H1 (cell line): Measurements from ENCODE around the gene DUSP23. TPM values are rescaled to one million over a fixed set of nuclear protein-coding genes. Genes with fewer than 3 reads are reported as not detected.

ENCODE experiments used
- CTCF ChIA-PET: fragments of 300-600 bp; sonication (Branson Sonifier 250); formaldehyde crosslinking; loops from one replicate; lab custom pipeline; 2021; ENCODE audit not compliant: partially characterized antibody; lab: Charles Lee
- POLR2A ChIA-PET: fragments of 300-600 bp; sonication (Branson Sonifier 250); formaldehyde crosslinking; loops from one replicate; lab custom pipeline; 2021; ENCODE audit warnings: inconsistent platforms; ENCODE audit not compliant: partially characterized antibody; lab: Charles Lee
- DNase-seq, 2 experiments: peaks; one replicate each; pipeline versions ENCODE4 v3.0.0 to v3.0.0-alpha.2; 2010 to 2022; ENCODE audit warnings: low spot score in 2 of 2, low read depth in 1 of 2, mixed read lengths in 1 of 2
- FAIRE-seq: peaks from 2 replicates; lab custom pipeline; 2011; peaks lifted over from hg19 to GRCh38; lab: Jason Lieb, UNC
- H2AFZ ChIP-seq: 2 replicates; pipeline ENCODE4 v1.8.1; 2012; ENCODE audit warnings: low read length, inconsistent platforms
- H2AK5ac ChIP-seq: 2 replicates; pipeline ENCODE4 v1.6.1; 2013; ENCODE audit warnings: low read depth, low read length
- H2BK120ac ChIP-seq: replicated peaks from 2 replicates; pipeline ENCODE3; 2013; ENCODE audit warnings: low read depth, low read length, inconsistent platforms
- H2BK12ac ChIP-seq: 2 replicates; pipeline ENCODE4 v1.6.1; 2013; ENCODE audit warnings: low read depth, low read length
- H2BK15ac ChIP-seq: 2 replicates; pipeline ENCODE4 v1.6.1; 2013; ENCODE audit warnings: low read length
- H2BK20ac ChIP-seq: 2 replicates; pipeline ENCODE4 v1.6.1; 2013; ENCODE audit warnings: low read length
- H2BK5ac ChIP-seq: 2 replicates; pipeline ENCODE4 v1.6.1; 2013; ENCODE audit warnings: low read depth, low read length
- H3K14ac ChIP-seq: 2 replicates; pipeline ENCODE4 v1.6.1; 2013; ENCODE audit warnings: inconsistent platforms; ENCODE audit not compliant: insufficient read length
- H3K18ac ChIP-seq: 2 replicates; pipeline ENCODE4 v1.6.1; 2013; ENCODE audit warnings: low read length; ENCODE audit errors: extremely low read depth
- H3K23ac ChIP-seq: 2 replicates; pipeline ENCODE4 v1.6.1; 2013; ENCODE audit warnings: inconsistent platforms; ENCODE audit not compliant: insufficient read length
- H3K23me2 ChIP-seq: 2 replicates; pipeline ENCODE4 v1.6.1; 2013; ENCODE audit warnings: low read depth, low read length
- H3K27ac ChIP-seq: 2 replicates; pipeline ENCODE4 v1.6.1; 2011; ENCODE audit warnings: low read depth, low read length, inconsistent platforms
- H3K27me3 ChIP-seq, 4 experiments: replicated peaks in 1 of 4; 1 replicate in 1 of 4; 2 replicates in 3 of 4; pipeline versions ENCODE4 v1.6.1 to v1.8.1; 2011 to 2013; ENCODE audit warnings: low read length in 3 of 4, mild to moderate bottlenecking in 3 of 4, inconsistent platforms in 2 of 4, mixed read lengths in 2 of 4, moderate library complexity in 1 of 4; ENCODE audit not compliant: control insufficient read depth in 3 of 4, insufficient read depth in 3 of 4; ENCODE audit errors: extremely low read depth in 1 of 4
- H3K36me3 ChIP-seq, 4 experiments: 2 replicates each; pipeline versions ENCODE4 v1.6.1 to v1.8.1; 2011 to 2013; ENCODE audit warnings: mild to moderate bottlenecking in 4 of 4, low read length in 3 of 4, moderate library complexity in 2 of 4, control low read depth in 1 of 4, inconsistent platforms in 1 of 4; ENCODE audit not compliant: insufficient read depth in 4 of 4, control insufficient read depth in 2 of 4
- H3K4ac ChIP-seq: replicated peaks from 2 replicates; pipeline ENCODE3; 2013; ENCODE audit warnings: low read length, low read depth, mixed read lengths, inconsistent platforms; ENCODE audit not compliant: insufficient read length
- H3K4me1 ChIP-seq, 4 experiments: replicated peaks in 1 of 4; 1 replicate in 1 of 4; 2 replicates in 3 of 4; pipeline versions ENCODE4 v1.6.1 to v1.8.1; 2011 to 2013; ENCODE audit warnings: low read length in 3 of 4, inconsistent platforms in 2 of 4, mixed read lengths in 1 of 4; ENCODE audit not compliant: insufficient read depth in 4 of 4, control insufficient read depth in 3 of 4
- H3K4me2 ChIP-seq, 2 experiments: 2 replicates each; pipeline versions ENCODE4 v1.6.1 to v1.8.1; 2011 to 2013; ENCODE audit warnings: low read depth in 2 of 2, low read length in 2 of 2, control low read depth in 1 of 2, inconsistent platforms in 1 of 2, mild to moderate bottlenecking in 1 of 2; ENCODE audit not compliant: insufficient read depth in 1 of 2
- H3K4me3 ChIP-seq, 4 experiments: fragments of 200-600, 300-600 bp in 1 of 4; sonication (generic), shearing (Covaris generic), sonication (Bioruptor Twin) in 1 of 4; 2 replicates each; pipeline versions ENCODE4 v1.5.1 to v1.8.1; 2011 to 2016; ENCODE audit warnings: low read length in 4 of 4, low read depth in 3 of 4, control low read depth in 2 of 4, inconsistent platforms in 2 of 4, mild to moderate bottlenecking in 2 of 4, mixed read lengths in 1 of 4, moderate library complexity in 1 of 4; ENCODE audit not compliant: insufficient read depth in 2 of 4; ENCODE audit errors: extremely low read depth in 1 of 4
- H3K56ac ChIP-seq: replicated peaks from 2 replicates; pipeline ENCODE3; 2013; ENCODE audit warnings: low read depth, mild to moderate bottlenecking, mixed read lengths, low read length, inconsistent platforms; ENCODE audit not compliant: insufficient read length
- H3K79me1 ChIP-seq: 2 replicates; pipeline ENCODE4 v1.6.1; 2013; ENCODE audit warnings: low read depth, low read length, control low read depth
- H3K79me2 ChIP-seq, 2 experiments: 2 replicates each; pipeline versions ENCODE4 v1.6.1 to v1.8.1; 2012 to 2013; ENCODE audit warnings: low read length in 2 of 2, mild to moderate bottlenecking in 2 of 2, inconsistent platforms in 1 of 2; ENCODE audit not compliant: insufficient read depth in 2 of 2, control insufficient read depth in 1 of 2
- H3K9ac ChIP-seq, 4 experiments: replicated peaks in 1 of 4; 1 replicate in 1 of 4; 2 replicates in 3 of 4; pipeline versions ENCODE4 v1.6.1 to v1.8.1; 2011 to 2013; ENCODE audit warnings: low read depth in 3 of 4, low read length in 3 of 4, control low read depth in 2 of 4, mild to moderate bottlenecking in 2 of 4, moderate library complexity in 2 of 4, inconsistent platforms in 1 of 4; ENCODE audit errors: extremely low read depth in 1 of 4
- H3K9me3 ChIP-seq, 2 experiments: 2 replicates each; pipeline versions ENCODE4 v1.6.1 to v1.8.1; 2012 to 2013; ENCODE audit warnings: mild to moderate bottlenecking in 2 of 2, moderate library complexity in 2 of 2, control low read depth in 1 of 2, inconsistent platforms in 1 of 2, low read depth in 1 of 2, low read length in 1 of 2, mixed read lengths in 1 of 2; ENCODE audit not compliant: insufficient read depth in 2 of 2
- H4K20me1 ChIP-seq, 2 experiments: replicated peaks in 1 of 2; 2 replicates each; pipeline versions ENCODE3 to v1.8.1; 2011 to 2013; ENCODE audit warnings: inconsistent platforms in 2 of 2, low read length in 2 of 2, mild to moderate bottlenecking in 1 of 2; ENCODE audit not compliant: insufficient read depth in 2 of 2, control insufficient read depth in 1 of 2
- H4K5ac ChIP-seq: 2 replicates; pipeline ENCODE4 v1.6.1; 2013; ENCODE audit warnings: low read length, low read depth, mixed read lengths, inconsistent platforms; ENCODE audit not compliant: insufficient read length
- H4K8ac ChIP-seq: 2 replicates; pipeline ENCODE4 v1.8.0; 2013; ENCODE audit warnings: mild to moderate bottlenecking, moderate library complexity, low read length, inconsistent platforms; ENCODE audit not compliant: insufficient read depth; ENCODE audit errors: extremely low read depth
- H4K91ac ChIP-seq: replicated peaks from 2 replicates; pipeline ENCODE3; 2013; ENCODE audit warnings: low read length, mixed read lengths, inconsistent platforms; ENCODE audit not compliant: insufficient read length
- CREB1 ChIP-seq: IDR thresholded peaks from 2 replicates; pipeline ENCODE4 v1.6.1; 2012; ENCODE audit warnings: inconsistent platforms
- EGR1 ChIP-seq: IDR thresholded peaks from 2 replicates; pipeline ENCODE4 v1.6.1; 2011; ENCODE audit warnings: low read depth, low read length, borderline replicate concordance
- HDAC2 ChIP-seq, 2 experiments: fragments of 300-600 bp in 1 of 2; sonication (generic) in 1 of 2; IDR thresholded peaks; 2 replicates each; pipeline ENCODE4 v1.6.1; 2011 to 2012; ENCODE audit warnings: low read depth in 2 of 2, low read length in 2 of 2, mild to moderate bottlenecking in 2 of 2, moderate library complexity in 2 of 2, borderline replicate concordance in 1 of 2, inconsistent platforms in 1 of 2
- HDAC6 ChIP-seq: IDR thresholded peaks from one replicate; pipeline ENCODE4 v1.7.1; 2012; ENCODE audit warnings: low read depth, mild to moderate bottlenecking, inconsistent platforms, low read length, moderate library complexity
- JUND ChIP-seq: IDR thresholded peaks from 2 replicates; pipeline ENCODE4 v1.6.1; 2011; ENCODE audit warnings: mild to moderate bottlenecking, improper control_type of control experiment, low read length
- KDM1A ChIP-seq: fragments of 200-600, 300-600 bp; sonication (generic); IDR thresholded peaks from 2 replicates; pipeline ENCODE4 v1.7.1; 2016; ENCODE audit warnings: mild to moderate bottlenecking, low read length, borderline replicate concordance
- KDM5A ChIP-seq: fragments of 200-600 bp; IDR thresholded peaks from 2 replicates; pipeline ENCODE4 v1.7.1; 2012; ENCODE audit warnings: mild to moderate bottlenecking, low read length, inconsistent platforms, mixed read lengths
- MAFK ChIP-seq: IDR thresholded peaks from 2 replicates; pipeline ENCODE4 v1.6.1; 2012; ENCODE audit warnings: low read depth, mild to moderate bottlenecking, improper control_type of control experiment, low read length
- POLR2AphosphoS5 ChIP-seq: IDR thresholded peaks from 2 replicates; pipeline ENCODE4 v1.6.1; 2011; ENCODE audit warnings: low read depth, low read length
- SP4 ChIP-seq: IDR thresholded peaks from 2 replicates; pipeline ENCODE4 v1.6.1; 2012; ENCODE audit warnings: low read length, inconsistent platforms
- TCF12 ChIP-seq: IDR thresholded peaks from 2 replicates; pipeline ENCODE4 v1.6.1; 2011; ENCODE audit warnings: low read depth, mild to moderate bottlenecking, low read length
- YY1 ChIP-seq: IDR thresholded peaks from 2 replicates; pipeline ENCODE4 v1.6.1; 2011; ENCODE audit warnings: low read depth, mild to moderate bottlenecking, low read length
- polyA plus RNA-seq, 7 experiments: library from polyadenylated mRNA; depleted of rRNA in 3 of 7; stranded (reverse) in 5 of 7; unstranded in 2 of 7; fragments of >200 nt in 5 of 7; fragments of 200-250 nt in 2 of 7; gene quantifications; 1 replicate in 5 of 7; 2 replicates in 1 of 7; 4 replicates in 1 of 7; pipeline versions ENCODE4 v1.2.1 to v1.2.3, GENCODE V29; 2011 to 2013; ENCODE audit warnings: missing spikeins in 2 of 7, mixed read lengths in 2 of 7
- total RNA-seq: library from RNA; stranded (reverse); fragmentation: NEBNext Ultra II Directional; extraction: Animal tissue kit (Norgen Biotek cat#: 25700); gene quantifications from 2 replicates; pipeline ENCODE4 v1.2.1, GENCODE V29; 2021
- TF ChIP-seq, protein P1 (sequence below): IDR thresholded peaks from 2 replicates; pipeline ENCODE4 v1.6.1; 2012; ENCODE audit warnings: low read length, inconsistent platforms

Gene DUSP23
- total and polyA plus RNA-seq, 2 of the 8 experiments (the other 6 are each of a cell fraction or from before 2014, with no cell fraction given) = 45.8 to 80.1 TPM

DNA sequence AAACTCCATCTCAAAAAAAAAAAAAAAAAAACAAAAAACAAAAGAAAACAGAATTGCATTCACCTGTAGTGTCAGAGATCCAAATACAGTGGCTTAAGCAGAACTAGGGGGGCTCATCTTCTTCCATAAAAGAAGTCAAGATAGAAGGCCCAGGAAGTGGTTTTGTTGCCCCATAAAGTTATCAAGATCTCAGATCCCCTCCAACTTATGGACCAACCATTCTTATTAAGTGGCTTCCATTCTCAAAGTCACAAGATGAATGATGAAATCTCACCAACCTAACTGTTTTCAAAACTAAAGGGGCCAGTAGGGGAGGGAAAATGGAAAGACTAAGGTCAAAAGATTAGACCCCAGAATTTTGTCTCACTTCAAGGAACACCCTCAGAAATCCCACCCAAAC lies 30.1 kb upstream of the DUSP23 start:
- H3K23ac ChIP-seq = no peak overlapping the region
- H3K9ac ChIP-seq = no peak overlapping the region
- H2BK120ac ChIP-seq = no peak overlapping the region
- H2BK15ac ChIP-seq = no peak overlapping the region
- H3K79me1 ChIP-seq = no peaks in the 10 kb centered on the region
- no peaks in the 10 kb centered on the region for H3K36me3 ChIP-seq
- H2BK20ac ChIP-seq = no peak overlapping the region
- H3K18ac ChIP-seq = no peak overlapping the region
- no peak overlapping the region for H4K91ac ChIP-seq
- no peak overlapping the region for H2BK12ac ChIP-seq
- H3K4me3 ChIP-seq = no peak overlapping the region
- no peak for DNase-seq
- H3K27ac ChIP-seq = no peak overlapping the region
- no peak overlapping the region for H2AFZ ChIP-seq
- peaks cover 12 to 27% of the 10 kb centered on the region in 2 experiments; a peak in 2 of 4 replicates for H3K9me3 ChIP-seq
- no peak for FAIRE-seq
- H3K4ac ChIP-seq = no peak overlapping the region
- POLR2A ChIA-PET = no interaction called here
- H4K20me1 ChIP-seq = no peaks in the 10 kb centered on the region
- no peak overlapping the region for H4K8ac ChIP-seq
- H3K4me1 ChIP-seq = no peaks in the 10 kb centered on the region
- H4K5ac ChIP-seq = no peak overlapping the region
- H3K79me2 ChIP-seq = no peaks in the 10 kb centered on the region
- CTCF ChIA-PET = no interaction called here
- H3K23me2 ChIP-seq = no peaks in the 10 kb centered on the region
- no peak overlapping the region for H3K56ac ChIP-seq
- no peak overlapping the region for H3K14ac ChIP-seq
- H3K27me3 ChIP-seq = no peaks in the 10 kb centered on the region
- H2AK5ac ChIP-seq = no peak overlapping the region
- no peak overlapping the region for H3K4me2 ChIP-seq
- H2BK5ac ChIP-seq = no peak overlapping the region
- TF ChIP-seq EGR1 (no peak), POLR2AphosphoS5 (no peak), YY1 (no peak), KDM5A (no peak), TCF12 (no peak), MAFK (no peak), CREB1 (no peak), JUND (no peak), HDAC6 (no peak), SP4 (no peak), KDM1A (no peak), HDAC2 (IDR thresholded peaks at IDR 0.05; ENCODE audit: borderline replicate concordance in 1 of 2, low read depth in 2 of 2, low read length in 2 of 2) (no peak)
- TF ChIP-seq, protein P1, sequence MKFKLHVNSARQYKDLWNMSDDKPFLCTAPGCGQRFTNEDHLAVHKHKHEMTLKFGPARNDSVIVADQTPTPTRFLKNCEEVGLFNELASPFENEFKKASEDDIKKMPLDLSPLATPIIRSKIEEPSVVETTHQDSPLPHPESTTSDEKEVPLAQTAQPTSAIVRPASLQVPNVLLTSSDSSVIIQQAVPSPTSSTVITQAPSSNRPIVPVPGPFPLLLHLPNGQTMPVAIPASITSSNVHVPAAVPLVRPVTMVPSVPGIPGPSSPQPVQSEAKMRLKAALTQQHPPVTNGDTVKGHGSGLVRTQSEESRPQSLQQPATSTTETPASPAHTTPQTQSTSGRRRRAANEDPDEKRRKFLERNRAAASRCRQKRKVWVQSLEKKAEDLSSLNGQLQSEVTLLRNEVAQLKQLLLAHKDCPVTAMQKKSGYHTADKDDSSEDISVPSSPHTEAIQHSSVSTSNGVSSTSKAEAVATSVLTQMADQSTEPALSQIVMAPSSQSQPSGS = no peak
